H9 (cell line): Measurements from ENCODE around the gene SIGLEC5. TPM values are rescaled to one million over a fixed set of nuclear protein-coding genes. Genes with fewer than 3 reads are reported as not detected.

ENCODE experiments used
- DNase-seq: peaks from one replicate; pipeline ENCODE4 v3.0.0-alpha.2; 2017
- H2AFZ ChIP-seq: one replicate; pipeline ENCODE4 v1.6.1; 2013; ENCODE audit warnings: mild to moderate bottlenecking, low read length, control low read depth, moderate library complexity
- H2AK5ac ChIP-seq: 2 replicates; pipeline ENCODE4 v1.6.1; 2013; ENCODE audit warnings: low read length, control low read depth, mixed read lengths; ENCODE audit not compliant: insufficient read length
- H2BK120ac ChIP-seq: one replicate; pipeline ENCODE4 v1.6.1; 2013; ENCODE audit warnings: low read depth, mild to moderate bottlenecking, low read length, control low read depth, inconsistent platforms; ENCODE audit not compliant: poor library complexity, severe bottlenecking
- H2BK12ac ChIP-seq: 2 replicates; pipeline ENCODE4 v1.6.1; 2013; ENCODE audit warnings: low read length, control low read depth, mixed read lengths, low read depth; ENCODE audit not compliant: insufficient read length
- H2BK15ac ChIP-seq: 2 replicates; pipeline ENCODE4 v1.6.1; 2013; ENCODE audit warnings: low read depth, low read length, control low read depth
- H2BK20ac ChIP-seq: one replicate; pipeline ENCODE4 v1.6.1; 2013; ENCODE audit warnings: low read depth, mild to moderate bottlenecking, low read length, control low read depth, inconsistent platforms; ENCODE audit not compliant: poor library complexity, severe bottlenecking
- H2BK5ac ChIP-seq: 2 replicates; pipeline ENCODE4 v1.6.1; 2013; ENCODE audit warnings: low read length, control low read depth, mixed read lengths; ENCODE audit not compliant: insufficient read length
- H3K14ac ChIP-seq: 2 replicates; pipeline ENCODE4 v1.6.1; 2013; ENCODE audit warnings: low read length, control low read depth; ENCODE audit not compliant: insufficient read depth
- H3K18ac ChIP-seq: 2 replicates; pipeline ENCODE4 v1.6.1; 2013; ENCODE audit warnings: low read depth, mild to moderate bottlenecking, mixed read lengths, low read length, control low read depth; ENCODE audit not compliant: insufficient read length
- H3K23ac ChIP-seq: 2 replicates; pipeline ENCODE4 v1.6.1; 2013; ENCODE audit warnings: low read length, control low read depth, mixed read lengths, low read depth; ENCODE audit not compliant: insufficient read length
- H3K23me2 ChIP-seq: 2 replicates; pipeline ENCODE4 v1.6.1; 2013; ENCODE audit warnings: low read depth, mild to moderate bottlenecking, mixed read lengths, low read length, control low read depth; ENCODE audit not compliant: insufficient read length, poor library complexity, severe bottlenecking
- H3K27ac ChIP-seq: 2 replicates; pipeline ENCODE4 v1.5.1; 2013; ENCODE audit warnings: low read length, control low read depth, mixed read lengths, low read depth; ENCODE audit not compliant: insufficient read length
- H3K27me3 ChIP-seq: 2 replicates; pipeline ENCODE4 v1.6.1; 2013; ENCODE audit warnings: low read length, control low read depth, inconsistent platforms; ENCODE audit not compliant: insufficient read depth
- H3K4ac ChIP-seq: 2 replicates; pipeline ENCODE4 v1.6.1; 2013; ENCODE audit warnings: low read depth, mild to moderate bottlenecking, control low read depth, inconsistent platforms, low read length, moderate library complexity
- H3K4me1 ChIP-seq: 2 replicates; pipeline ENCODE4 v1.6.1; 2013; ENCODE audit warnings: low read length, control low read depth, inconsistent platforms; ENCODE audit not compliant: insufficient read depth
- H3K4me2 ChIP-seq: 2 replicates; pipeline ENCODE4 v1.6.1; 2013; ENCODE audit warnings: low read length, control low read depth, mixed read lengths; ENCODE audit not compliant: insufficient read length, insufficient read depth
- H3K56ac ChIP-seq: 2 replicates; pipeline ENCODE4 v1.6.1; 2013; ENCODE audit warnings: low read depth, mild to moderate bottlenecking, mixed read lengths, low read length, control low read depth; ENCODE audit not compliant: insufficient read length
- H3K79me1 ChIP-seq: 2 replicates; pipeline ENCODE4 v1.6.1; 2013; ENCODE audit warnings: low read depth, mild to moderate bottlenecking, moderate library complexity, low read length, control low read depth, inconsistent platforms; ENCODE audit not compliant: insufficient read depth, poor library complexity, severe bottlenecking
- H3K79me2 ChIP-seq: 2 replicates; pipeline ENCODE4 v1.6.1; 2013; ENCODE audit warnings: low read length, control low read depth, inconsistent platforms; ENCODE audit not compliant: insufficient read depth
- H3K9ac ChIP-seq: 2 replicates; pipeline ENCODE4 v1.6.1; 2013; ENCODE audit warnings: low read length, control low read depth, mixed read lengths; ENCODE audit not compliant: insufficient read length; ENCODE audit errors: extremely low read depth
- H3K9me3 ChIP-seq: one replicate; pipeline ENCODE4 v1.6.1; 2013; ENCODE audit warnings: low read depth, low read length, inconsistent platforms; ENCODE audit not compliant: control insufficient read depth
- H3T11ph ChIP-seq: one replicate; pipeline ENCODE4 v1.6.1; 2013; ENCODE audit warnings: mild to moderate bottlenecking, low read length, control low read depth, inconsistent platforms
- H4K20me1 ChIP-seq: one replicate; pipeline ENCODE4 v1.6.1; 2013; ENCODE audit not compliant: control insufficient read depth, insufficient read length, insufficient read depth
- H4K5ac ChIP-seq: 2 replicates; pipeline ENCODE4 v1.6.1; 2013; ENCODE audit warnings: low read depth, mild to moderate bottlenecking, mixed read lengths, low read length, control low read depth; ENCODE audit not compliant: insufficient read length
- H4K8ac ChIP-seq: replicated peaks from 2 replicates; pipeline ENCODE4 v1.6.1; 2013; ENCODE audit warnings: low read length, control low read depth, mixed read lengths, low read depth; ENCODE audit not compliant: insufficient read length
- H4K91ac ChIP-seq: 2 replicates; pipeline ENCODE4 v1.6.1; 2013; ENCODE audit warnings: low read depth, mild to moderate bottlenecking, moderate library complexity, mixed read lengths, low read length, control low read depth; ENCODE audit not compliant: insufficient read length
- H3K27ac Mint-ChIP-seq, 3 experiments: 2 replicates in 2 of 3; 3 replicates in 1 of 3; pipeline ENCODE4 v1.8.0; 2020 to 2021; ENCODE audit warnings: mixed read lengths in 3 of 3, mild to moderate bottlenecking in 1 of 3, moderate library complexity in 1 of 3
- H3K27me3 Mint-ChIP-seq: 2 replicates; pipeline ENCODE4 v1.8.0; 2021; ENCODE audit warnings: low read depth, mild to moderate bottlenecking, moderate library complexity, mixed read lengths
- H3K36me3 Mint-ChIP-seq, 3 experiments: 2 replicates in 2 of 3; 3 replicates in 1 of 3; pipeline ENCODE4 v1.8.0; 2020 to 2021; ENCODE audit warnings: low read depth in 3 of 3, mixed read lengths in 3 of 3; ENCODE audit not compliant: insufficient read depth in 1 of 3
- H3K4me1 Mint-ChIP-seq, 2 experiments: 2 replicates each; pipeline ENCODE4 v1.8.0; 2020; ENCODE audit warnings: mixed read lengths in 2 of 2
- H3K4me3 Mint-ChIP-seq, 2 experiments: 2 replicates in 1 of 2; 3 replicates in 1 of 2; pipeline ENCODE4 v1.8.0; 2020 to 2021; ENCODE audit warnings: mild to moderate bottlenecking in 2 of 2, mixed read lengths in 2 of 2, moderate library complexity in 1 of 2
- H3K9me3 Mint-ChIP-seq, 2 experiments: 2 replicates in 1 of 2; 3 replicates in 1 of 2; pipeline ENCODE4 v1.8.0; 2020; ENCODE audit warnings: mild to moderate bottlenecking in 2 of 2, mixed read lengths in 2 of 2, moderate library complexity in 1 of 2
- CTCF ChIP-seq: fragments of 200-600 bp; sonication (generic); conservative IDR thresholded peaks from 3 replicates; pipeline ENCODE4 v1.8.0; 2021; ENCODE audit warnings: antibody characterized with exemption, mild to moderate bottlenecking
- WGBS: extraction: QIAGEN DNeasy Blood & Tissue Kit; methylation state at CpG from one replicate; pipeline ENCODE4 v1.1.7; 2013; ENCODE audit warnings: missing lambda C conversion rate, low lambda C conversion rate, mixed read lengths; ENCODE audit not compliant: insufficient read length; ENCODE audit errors: extremely low coverage; 5-methylcytosine and 5-hydroxymethylcytosine counted together
- total RNA-seq: library from RNA; stranded (reverse); gene quantifications from 2 replicates; pipeline ENCODE4 v1.2.1, GENCODE V29; 2021

Gene SIGLEC5
- total RNA-seq, 1 experiment from 2014 or later: not detected

GRCh38 chr19:51660975-51661600 is 30.9 kb upstream of the SIGLEC5 start:
- H3K4me1 ChIP-seq: no peaks in the 10 kb centered on the region
- Mint-ChIP-seq H3K4me1 (peaks cover 0 to 4% of the 10 kb centered on the region in 2 experiments; a peak in 1 of 4 replicates), H3K9me3 (peaks cover 9 to 37% of the 10 kb centered on the region in 2 experiments), H3K4me3 (no peak overlapping the region), H3K27me3 (peaks cover 28% of the 10 kb centered on the region), H3K36me3 (peaks cover 0 to 2% (median 0%) of the 10 kb centered on the region in 3 experiments; a peak in 3 of 7 replicates), H3K27ac (no peak overlapping the region)
- no CpG with 5 or more reads among the region's 10 CpGs for WGBS
- peak; percentile 73 for TF ChIP-seq CTCF
- H2BK15ac ChIP-seq: no peak overlapping the region
- no peak overlapping the region for H3K4me2 ChIP-seq
- no peak overlapping the region for H2BK20ac ChIP-seq
- no peak overlapping the region for H4K5ac ChIP-seq
- no peak overlapping the region for H3K18ac ChIP-seq
- H4K91ac ChIP-seq: no peak overlapping the region
- no peak overlapping the region for H4K8ac ChIP-seq
- no peaks in the 10 kb centered on the region for H3K79me2 ChIP-seq
- no peak overlapping the region for H2BK120ac ChIP-seq
- no peaks in the 10 kb centered on the region for H4K20me1 ChIP-seq
- H3K23me2 ChIP-seq: no peaks in the 10 kb centered on the region
- H3K79me1 ChIP-seq: no peaks in the 10 kb centered on the region
- no peak overlapping the region for H3K14ac ChIP-seq
- no peak overlapping the region for H3K27ac ChIP-seq
- H3K27me3 ChIP-seq: no peaks in the 10 kb centered on the region
- H3K9me3 ChIP-seq: no peaks in the 10 kb centered on the region
- H2AFZ ChIP-seq: no peak overlapping the region
- H2AK5ac ChIP-seq: no peak overlapping the region
- DNase-seq: peak; percentile 74
- H3K9ac ChIP-seq: no peak overlapping the region
- H2BK12ac ChIP-seq: no peak overlapping the region
- H2BK5ac ChIP-seq: no peak overlapping the region
- no peak overlapping the region for H3T11ph ChIP-seq
- no peak overlapping the region for H3K4ac ChIP-seq
- H3K23ac ChIP-seq: no peak overlapping the region
- no peak overlapping the region for H3K56ac ChIP-seq
